Effector memory CD8-positive, alpha-beta T cell (primary cell): ENCODE results near the gene CD63.
"Not testable (repeated sequence)": the region's sequence is repeated elsewhere in the genome, so short reads cannot be mapped to it uniquely, and the experiment has no call there.

Source experiments
- ATAC-seq: fragments of 150-1000 bp; cut with Tn5 transposase; replicated peaks from 2 replicates; pipeline ENCODE4 v1.10.0; 2021; ENCODE audit warnings: mild to moderate bottlenecking, moderate library complexity
- DNase-seq, 3 experiments: peaks; one replicate each; pipeline ENCODE4 v3.0.0; 2021
- H3K27ac Mint-ChIP-seq, 2 donors: one replicate each; pipeline ENCODE4 v1.8.0; 2022; ENCODE audit warnings: mild to moderate bottlenecking in 2 of 2, mixed read lengths in 2 of 2, moderate library complexity in 2 of 2
- H3K27me3 Mint-ChIP-seq, 2 donors: one replicate each; pipeline ENCODE4 v1.8.0; 2022; ENCODE audit warnings: mixed read lengths in 2 of 2
- H3K36me3 Mint-ChIP-seq: one replicate; pipeline ENCODE4 v1.8.0; 2022; ENCODE audit warnings: mild to moderate bottlenecking, moderate library complexity, mixed read lengths; ENCODE audit not compliant: insufficient read depth
- H3K4me1 Mint-ChIP-seq, 2 donors: one replicate each; pipeline ENCODE4 v1.8.0; 2022; ENCODE audit warnings: low read depth in 2 of 2, mixed read lengths in 2 of 2
- H3K4me3 Mint-ChIP-seq, 2 donors: one replicate each; pipeline ENCODE4 v1.8.0; 2022; ENCODE audit warnings: mild to moderate bottlenecking in 2 of 2, mixed read lengths in 2 of 2, moderate library complexity in 2 of 2
- H3K9me3 Mint-ChIP-seq, 2 donors: one replicate each; pipeline ENCODE4 v1.8.0; 2022; ENCODE audit warnings: mixed read lengths in 2 of 2
- total RNA-seq, 9 experiments: gene quantifications; one replicate each; lab custom pipeline; 2026; lab: John Stamatoyannopoulos, UW

CD63 gene, protein sequence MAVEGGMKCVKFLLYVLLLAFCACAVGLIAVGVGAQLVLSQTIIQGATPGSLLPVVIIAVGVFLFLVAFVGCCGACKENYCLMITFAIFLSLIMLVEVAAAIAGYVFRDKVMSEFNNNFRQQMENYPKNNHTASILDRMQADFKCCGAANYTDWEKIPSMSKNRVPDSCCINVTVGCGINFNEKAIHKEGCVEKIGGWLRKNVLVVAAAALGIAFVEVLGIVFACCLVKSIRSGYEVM
- total RNA-seq: 31.0 to 97.0 (median 63.6) reads per million in 9 experiments

DNA sequence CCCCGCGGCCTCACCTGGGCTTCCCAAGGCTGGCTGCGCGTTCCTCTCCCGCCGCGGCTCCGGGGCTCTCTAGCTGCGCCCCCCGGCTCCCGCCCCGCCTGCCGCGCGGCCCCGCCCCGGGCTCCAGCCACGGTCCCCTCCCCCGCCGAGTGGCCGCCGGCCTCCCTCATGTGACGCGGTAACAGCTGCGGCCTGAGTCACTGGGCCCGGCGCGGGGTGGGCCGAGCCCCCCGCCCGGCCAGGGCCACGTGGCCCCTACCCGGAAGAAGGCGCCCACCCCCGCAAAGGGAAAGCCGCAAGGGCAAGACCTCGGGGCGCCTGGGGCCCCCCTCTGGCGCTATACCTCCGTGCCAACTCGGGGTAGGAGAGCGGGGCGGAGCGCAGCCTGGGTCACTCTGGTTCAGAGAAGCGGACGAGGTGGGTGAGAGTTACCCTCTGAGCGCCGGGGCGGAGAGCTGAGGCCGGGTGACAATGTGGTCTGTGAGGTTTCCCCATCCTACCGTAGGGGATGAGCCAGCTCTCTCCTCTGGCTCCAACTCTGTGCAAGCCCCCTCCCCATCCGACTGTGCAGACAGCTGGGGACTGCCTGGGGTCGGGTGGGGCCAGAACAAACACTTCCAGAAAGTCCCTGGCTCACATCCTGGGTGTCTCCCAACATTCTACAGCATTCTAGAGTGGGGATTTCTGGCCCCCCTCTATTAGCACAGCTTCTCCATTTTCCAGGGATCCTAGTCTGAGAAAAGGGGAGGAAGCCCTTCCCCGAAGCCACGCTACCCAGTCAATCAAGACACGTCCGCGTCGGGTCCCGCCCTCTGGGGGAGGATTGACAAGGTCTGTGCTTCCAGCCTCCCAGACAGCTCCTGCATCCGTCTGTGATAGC lies at the start of gene CD63:
CD63 (minus strand) TSS at position 71 of the 880 bp plus-strand sequence. CDS start 668 bp downstream, outside the sequence.
- ATAC-seq (peak; percentile 73), DNase-seq (peak; percentile 39 to 43 (median 39))
- Mint-ChIP-seq H3K9me3 (no peaks in the 10 kb centered on the region), H3K36me3 (peaks cover 24% of the 10 kb centered on the region), H3K4me1 (peaks cover 39 to 45% of the 10 kb centered on the region in 2 donors), H3K27ac (peak within 1 kb of the TSS; percentile 84 to 96), H3K4me3 (peak within 1 kb of the TSS; percentile 88 to 90), H3K27me3 (no peaks in the 10 kb centered on the region)

DNA sequence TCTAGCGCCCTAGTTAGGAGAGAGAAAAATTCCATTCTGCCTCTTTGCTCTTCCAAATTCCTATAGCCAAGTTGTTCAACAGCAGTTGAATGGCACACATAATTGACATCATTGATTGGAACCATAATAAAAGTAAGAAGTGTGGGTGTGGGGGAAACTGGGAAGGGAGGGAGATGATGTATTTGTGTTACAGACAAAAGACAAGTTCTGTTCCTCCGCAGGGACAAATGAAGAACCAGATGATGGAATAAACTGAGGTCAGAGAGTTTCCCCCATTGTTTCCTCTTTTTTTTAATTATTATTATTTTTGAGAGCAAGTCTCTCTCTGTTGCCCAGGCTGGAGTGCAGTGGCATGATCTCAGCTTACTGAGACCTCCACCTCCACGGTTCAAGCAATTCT lies 49.0 kb upstream of the CD63 start:
- Mint-ChIP-seq H3K9me3 (no peaks in the 10 kb centered on the region), H3K36me3 (peaks cover 73% of the 10 kb centered on the region), H3K4me1 (peaks cover 3 to 18% of the 10 kb centered on the region in 2 donors), H3K27ac (peak overlapping the region in 1 of 2 donors; percentile 66), H3K4me3 (no peak overlapping the region), H3K27me3 (no peaks in the 10 kb centered on the region)
- no peak for DNase-seq
- no peak for ATAC-seq

DNA sequence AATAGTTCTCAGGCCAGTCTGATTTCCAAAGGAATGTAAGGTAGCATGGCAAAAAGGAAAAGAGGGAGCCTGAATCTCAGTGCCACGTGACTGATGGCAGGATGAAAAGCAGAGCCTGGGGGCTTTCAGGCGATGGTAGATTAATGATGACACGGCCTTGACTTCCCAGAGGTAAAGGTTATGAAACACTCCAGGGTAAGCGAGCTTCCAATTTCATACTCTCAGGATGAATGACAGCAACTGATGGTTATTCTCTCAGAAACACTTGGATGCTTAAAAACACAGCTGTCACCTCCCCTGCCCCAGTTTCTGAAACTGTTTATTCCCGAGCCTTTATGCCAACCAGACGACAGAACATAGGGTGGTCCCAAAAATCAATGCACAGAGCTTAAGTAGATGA lies 42.9 kb upstream of the CD63 start:
- ATAC-seq: no peak
- Mint-ChIP-seq H3K27ac (peak overlapping the region; percentile 29 to 33), H3K4me3 (no peak overlapping the region), H3K27me3 (no peaks in the 10 kb centered on the region), H3K4me1 (peaks cover 0 to 19% of the 10 kb centered on the region in 2 donors), H3K36me3 (peaks cover 64% of the 10 kb centered on the region), H3K9me3 (no peaks in the 10 kb centered on the region)
- no peak for DNase-seq

DNA sequence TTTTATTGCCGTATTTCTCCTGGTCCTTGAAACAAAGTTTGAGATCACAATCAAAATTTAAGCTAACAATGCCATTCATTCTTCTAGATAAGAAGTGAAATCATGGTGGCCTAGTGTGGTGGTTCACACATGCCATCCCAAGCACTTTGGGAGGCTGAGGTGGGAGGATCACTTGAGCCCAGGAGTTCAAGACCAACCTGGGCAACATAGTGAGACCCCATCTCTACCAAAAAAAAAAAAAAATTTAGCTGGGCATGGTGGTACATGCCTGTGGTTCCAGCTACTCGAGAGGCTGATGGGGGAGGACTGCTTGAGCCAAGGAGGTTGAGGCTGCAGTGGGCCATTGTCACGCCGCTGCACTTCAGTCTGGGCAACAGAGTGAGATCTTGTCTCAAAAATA lies 38.3 kb upstream of the CD63 start:
- no peak for DNase-seq
- ATAC-seq: no peak
- Mint-ChIP-seq H3K27me3 (no peaks in the 10 kb centered on the region), H3K27ac (no peak overlapping the region), H3K9me3 (no peaks in the 10 kb centered on the region), H3K4me1 (peaks cover 5 to 8% of the 10 kb centered on the region in 2 donors), H3K36me3 (peaks cover 49% of the 10 kb centered on the region), H3K4me3 (no peak overlapping the region)

DNA sequence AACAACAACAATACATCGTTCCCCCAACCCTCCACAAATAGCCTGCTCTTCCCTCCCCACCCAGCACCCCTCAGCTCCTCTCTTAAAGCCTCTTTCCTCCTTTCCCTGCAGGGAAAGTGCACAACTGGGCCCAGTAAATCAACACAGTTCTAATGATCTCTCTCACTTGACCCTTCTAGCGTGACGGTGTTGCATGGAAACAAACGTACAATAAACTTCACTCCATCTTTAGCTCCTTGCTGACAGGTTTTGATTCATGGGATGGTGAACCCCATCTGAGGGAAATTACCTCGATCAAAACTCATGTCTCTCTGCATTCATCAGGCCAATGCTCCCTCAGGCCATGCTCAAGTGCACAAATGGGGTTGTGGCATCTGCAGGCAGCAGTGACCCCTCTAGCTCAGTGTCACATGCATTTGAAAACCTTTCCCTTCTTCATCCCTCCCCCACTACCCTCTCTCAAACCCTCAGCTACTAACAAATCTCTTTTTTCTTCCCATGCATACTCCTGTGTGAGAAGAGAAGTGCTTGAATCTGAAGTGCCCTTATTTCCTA lies 37.0 kb upstream of the CD63 start:
- Mint-ChIP-seq H3K27me3 (no peaks in the 10 kb centered on the region), H3K27ac (peak overlapping the region in 1 of 2 donors; percentile 73)

DNA sequence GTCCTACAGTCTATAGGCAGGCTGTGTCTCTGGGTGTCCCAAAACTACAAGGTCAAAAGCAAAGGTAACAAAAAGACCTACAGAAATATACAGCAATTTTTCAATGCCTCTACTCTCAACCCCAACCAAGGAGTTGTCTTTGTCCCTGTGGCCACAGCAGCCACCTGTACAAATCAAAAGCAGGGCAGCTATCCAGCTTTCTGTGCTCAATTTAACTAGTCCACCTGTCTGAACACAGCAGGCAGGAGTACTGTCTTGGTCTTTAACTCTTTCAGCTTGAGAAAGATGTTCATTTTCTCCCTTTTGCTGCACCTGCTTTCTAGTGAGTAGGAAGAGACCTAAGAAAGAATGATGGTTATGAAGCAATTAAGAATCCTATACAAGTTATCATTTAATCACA lies 33.8 kb upstream of the CD63 start:
- Mint-ChIP-seq H3K9me3 (no peaks in the 10 kb centered on the region), H3K4me1 (peaks cover 3 to 5% of the 10 kb centered on the region in 2 donors), H3K36me3 (peaks cover 36% of the 10 kb centered on the region), H3K27me3 (no peaks in the 10 kb centered on the region), H3K27ac (no peak overlapping the region), H3K4me3 (no peak overlapping the region)
- ATAC-seq (no peak), DNase-seq (no peak)

More for the DNA sequence above, 37.0 kb upstream of the CD63 start:
- Mint-ChIP-seq H3K4me3 (no peak overlapping the region), H3K9me3 (no peaks in the 10 kb centered on the region), H3K36me3 (peaks cover 40% of the 10 kb centered on the region), H3K4me1 (peaks cover 0 to 5% of the 10 kb centered on the region in 2 donors)
- DNase-seq (no peak), ATAC-seq (no peak)

DNA sequence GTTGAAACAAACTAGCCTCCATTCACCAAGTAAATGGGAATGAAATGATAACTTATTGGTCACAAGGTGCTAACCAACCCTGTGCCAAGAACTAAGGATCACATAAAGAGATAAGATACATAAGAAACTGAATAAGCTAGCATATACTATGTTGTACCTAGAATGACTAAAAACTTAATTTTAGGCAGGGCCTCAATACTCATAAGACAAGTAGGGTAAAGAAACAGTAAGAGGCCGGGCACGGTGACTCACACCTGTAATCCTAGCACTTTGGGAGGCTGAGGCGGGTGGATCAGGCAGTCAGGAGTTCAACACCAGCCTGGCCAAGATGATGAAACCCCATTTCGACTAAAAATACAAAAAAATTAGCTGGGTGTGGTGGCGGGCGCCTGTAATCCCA lies 31.9 kb upstream of the CD63 start:
- DNase-seq: no peak
- Mint-ChIP-seq H3K4me3 (no peak overlapping the region), H3K9me3 (no peaks in the 10 kb centered on the region), H3K27me3 (no peaks in the 10 kb centered on the region), H3K4me1 (peaks cover 0 to 5% of the 10 kb centered on the region in 2 donors), H3K27ac (peak overlapping the region; percentile 28 to 84), H3K36me3 (peaks cover 38% of the 10 kb centered on the region)
- ATAC-seq: no peak

DNA sequence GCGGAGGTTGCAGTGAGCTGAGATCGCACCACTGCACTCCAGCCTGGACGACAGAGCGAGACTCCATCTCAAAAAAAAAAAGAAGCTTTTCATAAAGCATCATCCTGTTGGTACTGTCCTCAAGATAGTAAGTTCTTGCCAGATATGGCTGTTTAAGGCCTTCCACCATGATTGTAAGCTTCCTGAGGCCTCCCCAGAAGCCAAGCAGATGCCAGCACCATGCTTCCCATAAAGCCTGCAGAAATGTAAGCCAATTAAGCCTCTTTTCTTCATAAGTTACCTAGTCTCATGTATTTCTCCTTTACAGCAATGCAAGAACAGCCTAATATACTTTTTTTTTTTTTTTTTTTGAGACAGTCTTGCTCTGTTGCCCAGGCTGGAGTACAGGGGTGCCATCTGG lies 29.8 kb upstream of the CD63 start:
- DNase-seq, H3K9me3 Mint-ChIP-seq, H3K4me3 Mint-ChIP-seq, ATAC-seq, H3K27me3 Mint-ChIP-seq, H3K4me1 Mint-ChIP-seq, H3K27ac Mint-ChIP-seq: not testable (repeated sequence)
- peaks cover 36% of the 10 kb centered on the region for H3K36me3 Mint-ChIP-seq

DNA sequence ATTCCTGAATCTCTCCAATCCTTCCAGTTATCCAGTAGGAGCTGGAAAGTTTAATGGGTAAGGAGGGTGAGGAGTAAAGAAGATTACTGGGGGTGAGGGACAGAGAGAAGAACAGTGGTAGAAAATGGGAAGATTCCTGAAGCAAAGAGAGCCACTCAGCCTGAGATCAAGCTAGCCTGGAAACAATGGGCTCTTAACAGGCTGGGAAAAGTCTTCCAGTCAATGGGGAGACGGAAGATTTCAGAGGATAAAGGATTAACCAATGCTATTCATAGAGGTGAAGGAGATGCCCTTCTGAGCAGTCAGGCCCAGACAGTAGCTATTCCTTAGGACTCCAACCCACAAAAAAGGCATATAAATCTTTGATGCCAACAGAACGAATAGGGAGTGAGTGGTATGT lies 28.9 kb upstream of the CD63 start:
- no peaks in the 10 kb centered on the region for H3K9me3 Mint-ChIP-seq
- H3K36me3 Mint-ChIP-seq: peaks cover 45% of the 10 kb centered on the region
- no peak overlapping the region for H3K4me3 Mint-ChIP-seq
- no peak for DNase-seq
- no peak for ATAC-seq
- H3K4me1 Mint-ChIP-seq: peaks cover 0 to 5% of the 10 kb centered on the region in 2 donors
- H3K27me3 Mint-ChIP-seq: no peaks in the 10 kb centered on the region
- H3K27ac Mint-ChIP-seq: peak overlapping the region; percentile 4 to 77

DNA sequence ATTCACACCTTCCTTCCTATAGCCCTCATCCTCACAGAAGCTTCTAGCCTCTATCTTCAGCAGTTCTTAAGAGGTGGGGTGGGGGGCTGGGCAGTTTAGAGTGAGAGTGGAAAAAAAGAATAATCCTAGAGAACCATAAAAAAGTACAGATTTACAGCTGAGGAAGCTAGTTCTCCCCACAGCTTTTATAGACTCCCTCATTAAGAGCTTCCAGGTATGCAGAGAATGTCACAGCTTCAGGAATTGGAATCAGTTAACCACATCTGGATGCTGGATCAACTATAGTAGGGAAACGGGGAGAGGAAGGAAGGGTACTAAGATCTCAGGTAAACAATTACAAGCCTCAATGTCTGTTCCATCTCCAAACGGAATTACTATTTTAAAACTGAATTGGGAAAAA lies 26.4 kb upstream of the CD63 start:
- Mint-ChIP-seq H3K4me3 (no peak overlapping the region), H3K27me3 (no peaks in the 10 kb centered on the region), H3K27ac (peak overlapping the region; percentile 55 to 63), H3K36me3 (peaks cover 50% of the 10 kb centered on the region), H3K9me3 (no peaks in the 10 kb centered on the region), H3K4me1 (peaks cover 0 to 5% of the 10 kb centered on the region in 2 donors)
- DNase-seq (no peak), ATAC-seq (no peak)

DNA sequence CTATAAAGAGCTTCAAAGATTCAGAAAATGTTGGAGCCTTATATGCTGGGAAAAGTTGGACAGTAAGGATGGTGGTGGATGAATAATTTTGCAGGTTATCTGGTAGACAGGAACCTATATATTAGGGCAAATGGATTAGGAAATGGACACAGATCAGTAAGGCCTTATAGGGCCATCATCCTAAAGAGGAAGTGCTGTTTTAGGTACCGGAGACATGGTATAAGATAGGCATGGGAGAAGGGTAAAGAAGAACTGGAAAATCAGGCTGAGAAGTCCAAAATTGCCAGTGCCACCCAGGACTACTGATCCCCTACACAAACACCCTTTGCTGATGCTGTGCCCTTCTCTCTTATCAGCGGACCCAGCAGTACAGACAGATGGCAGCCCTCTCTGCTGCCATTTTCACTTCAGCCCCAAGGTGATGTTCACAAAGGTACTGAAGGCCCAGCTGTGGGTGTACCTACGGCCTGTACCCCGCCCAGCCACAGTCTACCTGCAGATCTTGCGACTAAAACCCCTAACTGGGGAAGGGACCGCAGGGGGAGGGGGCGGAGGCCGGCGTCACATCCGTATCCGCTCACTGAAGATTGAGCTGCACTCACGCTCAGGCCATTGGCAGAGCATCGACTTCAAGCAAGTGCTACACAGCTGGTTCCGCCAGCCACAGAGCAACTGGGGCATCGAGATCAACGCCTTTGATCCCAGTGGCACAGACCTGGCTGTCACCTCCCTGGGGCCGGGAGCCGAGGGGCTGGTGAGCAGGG lies 19.6 kb upstream of the CD63 start:
- Mint-ChIP-seq H3K36me3 (peaks cover 20% of the 10 kb centered on the region), H3K4me1 (peaks cover 17 to 19% of the 10 kb centered on the region in 2 donors), H3K4me3 (no peak overlapping the region), H3K27ac (peak overlapping the region; percentile 13 to 41), H3K27me3 (no peaks in the 10 kb centered on the region), H3K9me3 (no peaks in the 10 kb centered on the region)
- no peak for ATAC-seq
- DNase-seq: no peak

DNA sequence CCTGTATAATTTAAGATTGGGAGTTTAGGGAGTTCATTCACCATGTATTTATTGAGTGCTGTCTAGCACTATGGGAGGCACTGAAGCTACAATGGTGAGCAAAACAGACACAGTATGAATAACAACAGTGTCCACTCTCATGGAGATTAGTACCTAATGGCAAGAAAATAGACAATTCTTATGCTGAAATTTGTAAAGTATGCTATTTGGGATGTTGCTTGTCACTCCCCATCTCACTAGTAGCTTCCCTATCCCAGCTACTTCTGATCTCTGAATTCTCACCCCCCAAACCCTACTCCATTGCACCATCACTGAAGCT lies 18.1 kb upstream of the CD63 start:
- no peaks in the 10 kb centered on the region for H3K9me3 Mint-ChIP-seq
- no peaks in the 10 kb centered on the region for H3K27me3 Mint-ChIP-seq
- DNase-seq (no peak), ATAC-seq (no peak)
- H3K4me1 Mint-ChIP-seq: peaks cover 20 to 29% of the 10 kb centered on the region in 2 donors
- no peak overlapping the region for H3K4me3 Mint-ChIP-seq
- peaks cover 10% of the 10 kb centered on the region for H3K36me3 Mint-ChIP-seq
- peak overlapping the region in 1 of 2 donors; percentile 62 for H3K27ac Mint-ChIP-seq
